Smooth muscle cell (in vitro differentiated cells): Measurements from ENCODE around the gene ANGPTL1. TPM values are rescaled to one million over a fixed set of nuclear protein-coding genes. Genes with fewer than 3 reads are reported as not detected.

Source experiments
- DNase-seq: peaks from one replicate; lab custom pipeline; 2025; ENCODE audit not compliant: unreplicated experiment; lab: John Stamatoyannopoulos, UW
- H2AFZ ChIP-seq: fragments of 200-600 bp; sonication (generic); 2 replicates; pipeline ENCODE4 v1.6.0; 2016; ENCODE audit warnings: antibody characterized with exemption, low read depth, mild to moderate bottlenecking
- H3F3A ChIP-seq: fragments of 200-600 bp; sonication (generic); 2 replicates; pipeline ENCODE4 v1.6.0; 2017; ENCODE audit warnings: antibody characterized with exemption, low read depth
- H3K27ac ChIP-seq: fragments of 200-600 bp; sonication (generic); 2 replicates; pipeline ENCODE4 v1.5.1; 2016; ENCODE audit warnings: low read depth, mild to moderate bottlenecking
- H3K27me3 ChIP-seq: fragments of 200-600 bp; sonication (generic); 2 replicates; pipeline ENCODE4 v1.6.1; 2016; ENCODE audit warnings: low read depth, mild to moderate bottlenecking
- H3K36me3 ChIP-seq: fragments of 200-600 bp; sonication (generic); 2 replicates; pipeline ENCODE4 v1.5.1; 2016; ENCODE audit warnings: low read depth
- H3K4me1 ChIP-seq: fragments of 200-600 bp; sonication (generic); 2 replicates; pipeline ENCODE4 v1.5.1; 2016; ENCODE audit warnings: low read depth
- H3K4me2 ChIP-seq: fragments of 200-600 bp; sonication (generic); 2 replicates; pipeline ENCODE4 v1.6.0; 2016; ENCODE audit warnings: mild to moderate bottlenecking
- H3K4me3 ChIP-seq: fragments of 200-600 bp; sonication (generic); 2 replicates; pipeline ENCODE4 v1.5.1; 2016; ENCODE audit warnings: mild to moderate bottlenecking
- H3K79me2 ChIP-seq: fragments of 200-600 bp; sonication (generic); 2 replicates; pipeline ENCODE4 v1.6.0; 2016; ENCODE audit warnings: low read depth, mild to moderate bottlenecking
- H3K9ac ChIP-seq: fragments of 200-600 bp; sonication (generic); 2 replicates; pipeline ENCODE4 v1.6.0; 2016; ENCODE audit warnings: low read depth
- H3K9me3 ChIP-seq: fragments of 200-600 bp; sonication (generic); replicated peaks from 2 replicates; pipeline ENCODE4 v1.5.1; 2016; ENCODE audit warnings: low read depth
- H4K20me1 ChIP-seq: fragments of 200-600 bp; sonication (generic); 2 replicates; pipeline ENCODE4 v1.6.0; 2016; ENCODE audit warnings: low read depth
- WGBS: methylation state at CpG from one replicate; pipeline ENCODE4 v1.1.7; 2016; ENCODE audit warnings: low lambda C conversion rate; 5-methylcytosine and 5-hydroxymethylcytosine counted together
- polyA plus RNA-seq: library from polyadenylated mRNA; unstranded; fragments of >200 nt; fragmentation: Nextera tagmentation; extraction: Ambion mirVana; gene quantifications from 2 replicates; pipeline ENCODE4 v1.2.1, GENCODE V29; 2016
- total RNA-seq: library from RNA; depleted of rRNA; stranded (reverse); fragments of >200 nt; gene quantifications from 2 replicates; pipeline ENCODE4 v1.2.3, GENCODE V29; 2014
- TF ChIP-seq, protein P1 (sequence below): fragments of 200-600 bp; sonication (generic); IDR thresholded peaks from 2 replicates; pipeline ENCODE4 v1.5.1; 2017; ENCODE audit warnings: borderline replicate concordance, mild to moderate bottlenecking, antibody characterized with exemption; ENCODE audit not compliant: insufficient read depth, poor library complexity, severe bottlenecking

Gene ANGPTL1
- total and polyA plus RNA-seq, 2 experiments from 2014 or later = 5.0 to 7.5 TPM

DNA sequence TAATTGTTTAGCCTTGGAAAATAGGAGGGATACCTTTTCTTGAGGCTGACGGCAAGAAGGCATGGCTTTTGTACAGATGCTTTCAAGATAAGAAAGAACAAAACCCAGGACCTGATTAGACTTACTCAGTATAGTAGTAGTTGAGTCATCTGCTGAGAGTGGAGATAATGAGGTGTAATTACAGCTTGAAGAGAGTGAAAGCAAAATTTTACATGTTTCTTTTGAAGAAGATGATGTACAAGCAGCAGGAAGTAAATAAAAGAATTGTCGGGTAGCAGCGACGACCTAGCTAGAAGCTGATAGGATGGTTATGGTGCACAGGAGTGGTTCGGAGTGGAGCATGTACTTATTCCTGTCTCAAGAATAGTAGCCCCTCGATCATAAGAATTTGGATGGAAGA lies 6.6 kb downstream of the ANGPTL1 start:
- H3F3A ChIP-seq = no peaks in the 10 kb centered on the region
- H3K9me3 ChIP-seq = no peaks in the 10 kb centered on the region
- no peaks in the 10 kb centered on the region for H3K36me3 ChIP-seq
- no peaks in the 10 kb centered on the region for H4K20me1 ChIP-seq
- no peaks in the 10 kb centered on the region for H3K27me3 ChIP-seq
- peak overlapping the region; percentile 9 for H3K4me3 ChIP-seq
- WGBS = 43% methylated on average over 6 of the region's 6 CpGs
- no peaks in the 10 kb centered on the region for H3K79me2 ChIP-seq
- H3K4me2 ChIP-seq = peak overlapping the region; percentile 28
- H3K27ac ChIP-seq = peak overlapping the region; percentile 5
- TF ChIP-seq, protein P1, sequence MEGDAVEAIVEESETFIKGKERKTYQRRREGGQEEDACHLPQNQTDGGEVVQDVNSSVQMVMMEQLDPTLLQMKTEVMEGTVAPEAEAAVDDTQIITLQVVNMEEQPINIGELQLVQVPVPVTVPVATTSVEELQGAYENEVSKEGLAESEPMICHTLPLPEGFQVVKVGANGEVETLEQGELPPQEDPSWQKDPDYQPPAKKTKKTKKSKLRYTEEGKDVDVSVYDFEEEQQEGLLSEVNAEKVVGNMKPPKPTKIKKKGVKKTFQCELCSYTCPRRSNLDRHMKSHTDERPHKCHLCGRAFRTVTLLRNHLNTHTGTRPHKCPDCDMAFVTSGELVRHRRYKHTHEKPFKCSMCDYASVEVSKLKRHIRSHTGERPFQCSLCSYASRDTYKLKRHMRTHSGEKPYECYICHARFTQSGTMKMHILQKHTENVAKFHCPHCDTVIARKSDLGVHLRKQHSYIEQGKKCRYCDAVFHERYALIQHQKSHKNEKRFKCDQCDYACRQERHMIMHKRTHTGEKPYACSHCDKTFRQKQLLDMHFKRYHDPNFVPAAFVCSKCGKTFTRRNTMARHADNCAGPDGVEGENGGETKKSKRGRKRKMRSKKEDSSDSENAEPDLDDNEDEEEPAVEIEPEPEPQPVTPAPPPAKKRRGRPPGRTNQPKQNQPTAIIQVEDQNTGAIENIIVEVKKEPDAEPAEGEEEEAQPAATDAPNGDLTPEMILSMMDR = no peak
- peaks cover 14% of the 10 kb centered on the region for H3K4me1 ChIP-seq
- no peak overlapping the region for H3K9ac ChIP-seq
- DNase-seq = no peak
- H2AFZ ChIP-seq = no peak overlapping the region

DNA sequence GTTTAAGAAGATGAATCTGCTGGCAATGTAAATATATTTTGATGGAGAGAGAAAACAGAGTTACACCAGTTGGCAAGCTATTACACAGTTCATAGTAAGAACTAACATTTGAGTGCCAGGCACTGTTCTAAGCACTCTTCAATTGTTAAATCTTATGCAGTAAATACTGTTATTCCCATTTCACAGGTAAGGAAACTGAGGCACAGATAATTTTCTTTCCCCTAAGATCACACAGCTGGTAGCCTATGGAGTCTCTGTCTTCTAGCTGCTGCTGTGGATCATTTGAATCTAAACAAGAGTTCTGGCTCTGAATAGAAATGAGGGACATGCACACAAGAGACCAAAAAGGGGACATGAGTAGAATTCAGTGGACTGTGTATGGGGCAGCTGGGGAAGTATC lies 8.0 kb downstream of the ANGPTL1 start:
- no peak overlapping the region for H3K9ac ChIP-seq
- H3K4me1 ChIP-seq = no peaks in the 10 kb centered on the region
- no peak overlapping the region for H3K27ac ChIP-seq
- no peaks in the 10 kb centered on the region for H3K9me3 ChIP-seq
- TF ChIP-seq, protein P1 = no peak
- H3K79me2 ChIP-seq = no peaks in the 10 kb centered on the region
- H4K20me1 ChIP-seq = no peaks in the 10 kb centered on the region
- no peaks in the 10 kb centered on the region for H3F3A ChIP-seq
- no peak for DNase-seq
- no peak overlapping the region for H3K4me3 ChIP-seq
- no peaks in the 10 kb centered on the region for H3K36me3 ChIP-seq
- no peak overlapping the region for H3K4me2 ChIP-seq
- H3K27me3 ChIP-seq = no peaks in the 10 kb centered on the region
- H2AFZ ChIP-seq = no peak overlapping the region

DNA sequence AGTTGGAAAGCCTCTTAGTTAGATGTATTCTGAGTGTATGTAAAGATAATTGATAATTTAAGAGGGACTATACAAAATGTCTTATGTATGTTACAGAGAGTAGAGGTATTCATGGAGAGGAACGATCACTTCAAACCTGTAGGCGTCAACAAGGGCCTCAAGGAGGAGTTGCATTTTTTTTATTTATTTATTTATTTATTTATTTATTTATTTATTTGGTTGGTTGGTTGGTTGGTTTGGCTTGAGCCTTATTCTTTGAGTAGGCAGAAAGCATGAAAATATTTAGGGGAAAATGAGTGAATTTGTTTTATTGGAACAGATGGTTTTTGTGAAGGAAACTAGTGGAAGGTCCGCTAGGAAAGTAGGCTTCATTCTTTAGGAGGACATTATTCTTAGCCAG lies 8.5 kb downstream of the ANGPTL1 start:
- Histone ChIP-seq H3K79me2 (no peaks in the 10 kb centered on the region), H3K9me3 (no peaks in the 10 kb centered on the region), H3F3A (no peaks in the 10 kb centered on the region), H4K20me1 (no peaks in the 10 kb centered on the region), H3K4me1 (no peaks in the 10 kb centered on the region), H3K27ac (no peak overlapping the region), H3K36me3 (no peaks in the 10 kb centered on the region), H3K4me2 (no peak overlapping the region), H3K27me3 (no peaks in the 10 kb centered on the region), H3K9ac (no peak overlapping the region), H3K4me3 (no peak overlapping the region), H2AFZ (no peak overlapping the region)
- 97% methylated on average over 3 of the region's 3 CpGs for WGBS
- DNase-seq = no peak
- TF ChIP-seq, protein P1 = no peak

DNA sequence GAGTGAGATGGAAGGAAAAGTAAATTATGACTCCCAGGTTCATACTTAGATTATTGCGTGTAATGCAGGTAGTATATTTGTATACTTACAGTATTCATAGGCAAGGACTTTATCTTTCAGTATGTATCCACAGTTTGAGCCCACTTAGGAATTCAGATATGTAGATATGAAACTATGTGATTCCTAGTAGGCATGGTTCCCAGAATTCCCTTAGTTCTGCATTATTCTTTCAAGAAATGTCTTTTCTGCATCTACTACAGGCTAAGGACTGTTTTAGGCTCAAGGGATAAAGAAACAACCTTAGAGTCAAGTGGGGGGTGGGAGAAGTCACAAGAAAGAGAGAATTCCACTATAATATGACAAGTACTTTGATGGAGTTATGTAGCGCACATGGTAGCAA lies 13.8 kb downstream of the ANGPTL1 start:
- H3F3A ChIP-seq = no peaks in the 10 kb centered on the region
- H2AFZ ChIP-seq = no peak overlapping the region
- H3K79me2 ChIP-seq = no peaks in the 10 kb centered on the region
- H3K4me3 ChIP-seq = no peak overlapping the region
- DNase-seq = no peak
- H3K27me3 ChIP-seq = no peaks in the 10 kb centered on the region
- no peaks in the 10 kb centered on the region for H3K36me3 ChIP-seq
- no peak overlapping the region for H3K27ac ChIP-seq
- H3K9me3 ChIP-seq = no peaks in the 10 kb centered on the region
- TF ChIP-seq, protein P1 = no peak
- WGBS = 96% methylated on average over 2 of the region's 2 CpGs
- no peaks in the 10 kb centered on the region for H4K20me1 ChIP-seq
- no peak overlapping the region for H3K9ac ChIP-seq
- no peak overlapping the region for H3K4me2 ChIP-seq
- H3K4me1 ChIP-seq = no peaks in the 10 kb centered on the region
